GM23338 (cell line): ENCODE data around the gene SRPK2. TPM values are rescaled to one million over a fixed set of nuclear protein-coding genes. Genes with fewer than 3 reads are reported as not detected.

Source experiments
- ATAC-seq: fragments of 200-7000 bp; cut with Tn5 transposase; 3 replicates; pipeline ENCODE4 v1.9.1; 2020
- DNase-seq: peaks from one replicate; pipeline ENCODE4 v3.0.0-alpha.2; 2015; ENCODE audit warnings: low spot score
- H2AFZ ChIP-seq: fragments of 200-600 bp; sonication (generic); 2 replicates; pipeline ENCODE4 v1.8.0; 2016; ENCODE audit warnings: antibody characterized with exemption, mild to moderate bottlenecking, moderate library complexity
- H3F3A ChIP-seq: fragments of 200-600 bp; sonication (generic); replicated peaks from 2 replicates; pipeline ENCODE4 v1.8.0; 2017; ENCODE audit warnings: antibody characterized with exemption, mixed run types, low read depth
- H3K27ac ChIP-seq: fragments of 200-600 bp; sonication (generic); 2 replicates; pipeline ENCODE4 v1.6.1; 2016; ENCODE audit warnings: low read depth
- H3K27me3 ChIP-seq: fragments of 200-600 bp; sonication (generic); 2 replicates; pipeline ENCODE4 v1.8.0; 2016; ENCODE audit warnings: mild to moderate bottlenecking, mixed run types, moderate library complexity; ENCODE audit not compliant: insufficient read depth
- H3K36me3 ChIP-seq: fragments of 200-600 bp; sonication (generic); 2 replicates; pipeline ENCODE4 v1.8.0; 2016; ENCODE audit warnings: mild to moderate bottlenecking; ENCODE audit not compliant: insufficient read depth
- H3K4me1 ChIP-seq: fragments of 200-600 bp; sonication (generic); 2 replicates; pipeline ENCODE4 v1.8.0; 2016; ENCODE audit warnings: mild to moderate bottlenecking, moderate library complexity; ENCODE audit not compliant: insufficient read depth
- H3K4me2 ChIP-seq: fragments of 200-600 bp; sonication (generic); 2 replicates; pipeline ENCODE4 v1.7.1; 2017; ENCODE audit warnings: mixed run types
- H3K4me3 ChIP-seq: fragments of 200-600 bp; sonication (generic); 2 replicates; pipeline ENCODE4 v1.6.1; 2016; ENCODE audit warnings: mixed run types
- H3K79me2 ChIP-seq: fragments of 200-600 bp; sonication (generic); replicated peaks from 2 replicates; pipeline ENCODE4 v1.8.0; 2017; ENCODE audit warnings: mild to moderate bottlenecking; ENCODE audit not compliant: insufficient read depth
- H3K9me2 ChIP-seq: fragments of 200-600 bp; sonication (generic); 2 replicates; pipeline ENCODE4 v1.8.0; 2017; ENCODE audit not compliant: insufficient read depth
- H4K20me1 ChIP-seq: fragments of 200-600 bp; sonication (generic); replicated peaks from 2 replicates; pipeline ENCODE4 v1.8.0; 2017; ENCODE audit warnings: mild to moderate bottlenecking; ENCODE audit not compliant: insufficient read depth
- H3K27ac Mint-ChIP-seq: 2 replicates; pipeline ENCODE4 v1.8.0; 2020; ENCODE audit warnings: inconsistent platforms, mild to moderate bottlenecking, moderate library complexity, mixed read lengths
- H3K27me3 Mint-ChIP-seq: 3 replicates; pipeline ENCODE4 v1.8.0; 2022; ENCODE audit warnings: low read depth, mild to moderate bottlenecking, moderate library complexity, mixed read lengths, inconsistent platforms; ENCODE audit not compliant: insufficient read depth, poor library complexity
- H3K36me3 Mint-ChIP-seq: 3 replicates; pipeline ENCODE4 v1.8.0; 2021; ENCODE audit warnings: low read depth, mild to moderate bottlenecking, inconsistent platforms, moderate library complexity, mixed read lengths
- H3K4me1 Mint-ChIP-seq: 3 replicates; pipeline ENCODE4 v1.8.0; 2020; ENCODE audit warnings: mild to moderate bottlenecking, inconsistent platforms, mixed read lengths
- H3K4me3 Mint-ChIP-seq: 3 replicates; pipeline ENCODE4 v1.8.0; 2021; ENCODE audit warnings: moderate library complexity, mild to moderate bottlenecking, inconsistent platforms, mixed read lengths
- H3K9me3 Mint-ChIP-seq: 3 replicates; pipeline ENCODE4 v1.8.0; 2020; ENCODE audit warnings: moderate library complexity, mild to moderate bottlenecking, inconsistent platforms, mixed read lengths
- CREB1 ChIP-seq: fragments of 250-450 bp; sonication (Bioruptor Pico); IDR thresholded peaks from 2 replicates; pipeline ENCODE4 v1.5.0; 2020; ENCODE audit warnings: low read depth, mild to moderate bottlenecking, moderate library complexity
- ETS1 ChIP-seq: IDR thresholded peaks from 2 replicates; pipeline ENCODE4 v1.6.1; 2016; ENCODE audit warnings: antibody characterized with exemption
- EZH2phosphoT487 ChIP-seq: fragments of 200-600 bp; sonication (generic); IDR thresholded peaks from one replicate; pipeline ENCODE4 v1.8.1; 2018; ENCODE audit warnings: antibody characterized with exemption; ENCODE audit not compliant: unreplicated experiment
- POLR2AphosphoS5 ChIP-seq: IDR thresholded peaks from 2 replicates; pipeline ENCODE4 v1.6.1; 2016; ENCODE audit warnings: antibody characterized with exemption, low read depth
- REST ChIP-seq: IDR thresholded peaks from one replicate; pipeline ENCODE4 v1.6.1; 2018; ENCODE audit warnings: antibody characterized with exemption; ENCODE audit not compliant: unreplicated experiment
- ZNF331 ChIP-seq: fragments of 250-450 bp; sonication (Bioruptor Pico); IDR thresholded peaks from 2 replicates; pipeline ENCODE4 v1.5.0; 2020; ENCODE audit warnings: low read depth, mild to moderate bottlenecking, moderate library complexity
- ZNF462 ChIP-seq: fragments of 250-450 bp; sonication (Bioruptor Pico); IDR thresholded peaks from 2 replicates; pipeline ENCODE4 v1.5.0; 2020; ENCODE audit warnings: mild to moderate bottlenecking, moderate library complexity
- polyA plus RNA-seq: library from polyadenylated mRNA; unstranded; fragments of >200 nt; fragmentation: Nextera tagmentation; extraction: Ambion mirVana; gene quantifications from 2 replicates; pipeline ENCODE4 v1.2.1, GENCODE V29; 2016
- total RNA-seq: library from RNA; depleted of rRNA; stranded (reverse); fragments of >200 nt; shearing (Covaris generic); gene quantifications from 2 replicates; pipeline ENCODE4 v1.2.3, GENCODE V29; 2014

The SRPK2 gene
- total and polyA plus RNA-seq, 2 experiments from 2014 or later, result 66.3 to 91.5 TPM

GRCh38 chr7:105130048-105130447 is 258.7 kb downstream of the SRPK2 start:
- no peak for DNase-seq
- Histone ChIP-seq H3K4me1 (no peaks in the 10 kb centered on the region), H3K79me2 (peaks cover 11% of the 10 kb centered on the region), H4K20me1 (peaks cover 7% of the 10 kb centered on the region; the same call in 1 of the 2 replicates), H3K9me2 (no peaks in the 10 kb centered on the region; the same call in 1 of the 2 replicates), H3K4me2 (no peak overlapping the region), H3K27me3 (no peaks in the 10 kb centered on the region), H3K27ac (no peak overlapping the region), H3F3A (no peaks in the 10 kb centered on the region), H3K4me3 (no peak overlapping the region), H2AFZ (no peak overlapping the region), H3K36me3 (no peaks in the 10 kb centered on the region)
- peaks cover 11% of the 10 kb centered on the region; the same call in 2 of the 3 replicates for H3K36me3 Mint-ChIP-seq
- H3K9me3 Mint-ChIP-seq, result no peaks in the 10 kb centered on the region
- TF ChIP-seq ZNF331 (CRISPR knock-in tag) (no peak), ZNF462 (CRISPR knock-in tag) (no peak), ETS1 (no peak), EZH2phosphoT487 (no peak), POLR2AphosphoS5 (no peak), CREB1 (CRISPR knock-in tag) (no peak), REST (no peak)
- no peak for ATAC-seq
- H3K27me3 Mint-ChIP-seq, result no peaks in the 10 kb centered on the region
- H3K4me3 Mint-ChIP-seq, result no peak overlapping the region
- no peak overlapping the region for H3K27ac Mint-ChIP-seq
- H3K4me1 Mint-ChIP-seq, result peaks cover 6% of the 10 kb centered on the region
